Adrenal gland (tissue), 5 donors: ENCODE measurements around the gene AHCY.

Experiments
- POLR2A ChIP-seq, 2 donors: fragments of 450-650 bp; IDR thresholded peaks; one replicate each; pipeline ENCODE4 v1.6.1; 2017; ENCODE audit warnings: antibody characterized with exemption in 2 of 2, mild to moderate bottlenecking in 2 of 2, moderate library complexity in 1 of 2
- TF ChIP-seq, protein P1 (sequence below), 6 experiments: fragments of 450-650 bp in 4 of 6; fragments of 200-600 bp in 2 of 6; sonication (generic) in 1 of 6; IDR thresholded peaks; 1 replicate in 5 of 6; 2 replicates in 1 of 6; pipeline versions ENCODE4 v1.5.1 to v1.8.0; 2016 to 2021; ENCODE audit warnings: antibody characterized with exemption in 6 of 6, mild to moderate bottlenecking in 2 of 6, moderate library complexity in 1 of 6
- donor health status: DM: no; HTN: no; CAD: no.

DNA sequence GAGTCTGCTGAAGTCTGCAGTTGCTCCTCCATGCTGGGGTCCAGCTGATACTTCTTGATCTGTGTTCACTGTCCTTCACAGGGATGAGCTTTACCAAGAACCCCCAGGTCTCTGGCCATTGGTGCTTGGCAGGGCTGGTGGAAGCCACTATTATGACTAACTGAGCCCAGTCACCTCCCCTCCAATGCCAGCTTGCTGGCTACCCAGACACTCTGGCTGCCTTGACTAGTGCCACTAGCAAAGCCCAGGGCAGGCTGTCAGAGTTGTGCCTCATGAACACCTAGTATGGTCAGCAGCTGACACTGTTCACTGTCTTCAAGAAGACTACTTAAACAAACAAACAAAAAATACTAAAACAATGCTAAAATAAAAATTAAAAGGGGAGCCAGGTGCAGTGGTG, 53.1 kb downstream of the AHCY start:
- TF ChIP-seq, protein P1, sequence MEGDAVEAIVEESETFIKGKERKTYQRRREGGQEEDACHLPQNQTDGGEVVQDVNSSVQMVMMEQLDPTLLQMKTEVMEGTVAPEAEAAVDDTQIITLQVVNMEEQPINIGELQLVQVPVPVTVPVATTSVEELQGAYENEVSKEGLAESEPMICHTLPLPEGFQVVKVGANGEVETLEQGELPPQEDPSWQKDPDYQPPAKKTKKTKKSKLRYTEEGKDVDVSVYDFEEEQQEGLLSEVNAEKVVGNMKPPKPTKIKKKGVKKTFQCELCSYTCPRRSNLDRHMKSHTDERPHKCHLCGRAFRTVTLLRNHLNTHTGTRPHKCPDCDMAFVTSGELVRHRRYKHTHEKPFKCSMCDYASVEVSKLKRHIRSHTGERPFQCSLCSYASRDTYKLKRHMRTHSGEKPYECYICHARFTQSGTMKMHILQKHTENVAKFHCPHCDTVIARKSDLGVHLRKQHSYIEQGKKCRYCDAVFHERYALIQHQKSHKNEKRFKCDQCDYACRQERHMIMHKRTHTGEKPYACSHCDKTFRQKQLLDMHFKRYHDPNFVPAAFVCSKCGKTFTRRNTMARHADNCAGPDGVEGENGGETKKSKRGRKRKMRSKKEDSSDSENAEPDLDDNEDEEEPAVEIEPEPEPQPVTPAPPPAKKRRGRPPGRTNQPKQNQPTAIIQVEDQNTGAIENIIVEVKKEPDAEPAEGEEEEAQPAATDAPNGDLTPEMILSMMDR (IDR thresholded peaks at IDR 0.05), result no peak
- TF ChIP-seq POLR2A (IDR thresholded peaks at IDR 0.05), result no peak
